Retina (tissue), 1 donor: ENCODE measurements around the gene ZBTB32.

Source experiments
- DNase-seq: peaks from one replicate; pipeline ENCODE4 v3.0.0-alpha.2; 2016

Gene ZBTB32

GRCh38 chr19:35753634-35754369 lies 49.4 kb downstream of the ZBTB32 start:
- DNase-seq, result no peak

- DNase-seq, result no peak
These were observed 50.2 kb downstream of the ZBTB32 start for GRCh38 chr19:35754370-35755130.

GRCh38 chr19:35755131-35755549 lies 50.8 kb downstream of the ZBTB32 start:
- no peak for DNase-seq

- DNase-seq, result peak; percentile 59
These were observed 51.4 kb downstream of the ZBTB32 start for GRCh38 chr19:35755550-35756376.

GRCh38 chr19:35756377-35757230 lies 52.2 kb downstream of the ZBTB32 start, which contains the start of gene HSPB6:
HSPB6 (minus strand) TSS chr19:35757029; CDS start chr19:35757008, 21 bp downstream.
- peak; percentile 55 for DNase-seq

GRCh38 chr19:35757231-35757748 lies 52.9 kb downstream of the ZBTB32 start:
- no peak for DNase-seq

- DNase-seq, result peak; percentile 100
These were observed 53.6 kb downstream of the ZBTB32 start, which contains the start of gene PROSER3 for GRCh38 chr19:35757749-35758608. PROSER3 (plus strand) TSS chr19:35758176; CDS start chr19:35758216, 40 bp downstream.

GRCh38 chr19:35759697-35760096 lies 55.3 kb downstream of the ZBTB32 start:
- no peak for DNase-seq

GRCh38 chr19:35760711-35761349 lies 56.5 kb downstream of the ZBTB32 start:
- DNase-seq, result no peak

GRCh38 chr19:35764432-35765315 lies 60.3 kb downstream of the ZBTB32 start:
- no peak for DNase-seq
